HG03354 (cell line): ENCODE measurements around the gene TSPAN14.

Experiments
- ATAC-seq: cut with Tn5 transposase; IDR thresholded peaks from one replicate; pipeline ENCODE4 v1.9.1; 2021; ENCODE audit warnings: mild to moderate bottlenecking; ENCODE audit not compliant: unreplicated experiment, poor library complexity, severe bottlenecking

The TSPAN14 gene

GRCh38 chr10:80453056-80453841 is 861 bp upstream of the TSPAN14 start:
- no peak for ATAC-seq

GRCh38 chr10:80454513-80455460 is 677 bp downstream of the TSPAN14 start:
- ATAC-seq: peak; percentile 38

GRCh38 chr10:80455461-80456349 is 1.6 kb downstream of the TSPAN14 start:
- no peak for ATAC-seq

- no peak for ATAC-seq
These were observed 3.6 kb downstream of the TSPAN14 start for GRCh38 chr10:80457554-80458262.

DNA sequence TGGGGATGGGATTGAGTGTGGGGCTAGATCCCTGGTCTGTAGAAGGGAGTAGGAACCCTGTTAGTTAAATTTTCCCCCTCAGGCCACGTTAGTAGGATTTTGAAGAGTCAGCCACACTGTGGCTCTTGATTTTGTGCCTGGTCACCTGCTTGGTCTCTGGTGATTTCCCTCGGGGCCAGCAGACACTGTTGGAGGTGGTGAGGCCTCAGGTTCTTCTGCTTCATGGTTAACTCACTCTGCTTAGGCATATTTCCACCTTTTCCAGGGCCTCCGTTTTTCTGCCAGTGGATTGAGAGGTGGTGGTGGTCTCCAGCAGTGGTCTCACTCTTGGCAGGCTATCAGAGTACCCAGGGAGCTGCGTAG is 4.1 kb downstream of the TSPAN14 start:
- ATAC-seq: no peak

DNA sequence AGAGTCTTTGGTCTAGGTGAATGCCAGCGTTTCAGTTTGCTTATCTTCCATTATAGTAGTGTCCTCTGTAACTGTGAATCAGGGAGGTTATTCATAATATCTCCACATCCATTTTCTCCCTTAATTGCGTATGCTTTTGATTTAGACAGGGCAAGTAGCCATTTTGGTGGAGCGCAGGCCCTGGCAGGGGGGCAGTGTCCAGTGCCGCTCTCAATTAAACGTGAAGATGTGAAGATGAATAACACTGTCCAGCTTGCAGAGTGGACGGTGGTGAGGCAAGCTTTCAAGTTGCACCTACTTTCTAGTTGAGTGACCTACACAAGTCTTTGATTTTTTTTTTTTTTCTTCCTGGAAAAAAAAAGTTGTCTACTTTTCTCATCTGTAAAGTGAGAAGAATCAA is 4.5 kb downstream of the TSPAN14 start:
- ATAC-seq: no peak

- peak; percentile 49 for ATAC-seq
These were observed 5.1 kb downstream of the TSPAN14 start for GRCh38 chr10:80459047-80459865.

- no peak for ATAC-seq
These were observed 6.5 kb downstream of the TSPAN14 start for GRCh38 chr10:80460399-80461207.

- ATAC-seq: no peak
These were observed 7.4 kb downstream of the TSPAN14 start for GRCh38 chr10:80461208-80462183.

DNA sequence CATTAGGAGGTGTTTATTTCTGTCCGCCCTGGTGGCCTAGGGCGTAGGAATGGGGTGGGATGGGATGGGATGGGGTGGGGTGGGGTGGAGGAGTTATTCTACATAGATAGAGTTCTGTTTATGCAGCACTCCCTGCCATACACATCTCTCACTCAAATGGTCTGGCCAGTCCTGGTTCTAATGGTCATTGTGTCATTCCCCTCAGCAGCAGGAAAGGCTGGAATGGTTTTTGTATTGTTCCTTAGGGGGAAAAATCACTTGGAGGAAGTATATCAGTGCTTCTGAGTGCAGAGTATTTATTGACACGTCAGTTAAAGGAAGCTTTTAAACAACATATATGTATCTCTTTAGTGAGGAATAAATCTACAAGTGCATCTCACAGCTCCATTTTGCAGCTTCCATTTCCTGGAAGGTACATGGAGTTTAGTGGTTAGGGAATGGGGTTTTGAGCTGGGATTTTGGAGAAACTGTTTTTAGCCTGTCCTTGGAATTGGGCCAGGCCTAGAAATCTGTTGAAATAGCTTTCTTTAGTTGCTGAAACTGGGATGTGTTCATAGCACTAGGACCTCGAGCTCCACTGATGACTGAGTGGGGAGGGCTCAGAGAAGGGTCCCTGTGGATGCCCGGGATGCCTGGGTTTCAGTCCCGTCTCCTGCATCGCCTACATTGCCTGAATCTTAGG is 8.3 kb downstream of the TSPAN14 start:
- ATAC-seq: no peak

GRCh38 chr10:80462981-80463741 is 9.1 kb downstream of the TSPAN14 start:
- peak; percentile 39 for ATAC-seq

DNA sequence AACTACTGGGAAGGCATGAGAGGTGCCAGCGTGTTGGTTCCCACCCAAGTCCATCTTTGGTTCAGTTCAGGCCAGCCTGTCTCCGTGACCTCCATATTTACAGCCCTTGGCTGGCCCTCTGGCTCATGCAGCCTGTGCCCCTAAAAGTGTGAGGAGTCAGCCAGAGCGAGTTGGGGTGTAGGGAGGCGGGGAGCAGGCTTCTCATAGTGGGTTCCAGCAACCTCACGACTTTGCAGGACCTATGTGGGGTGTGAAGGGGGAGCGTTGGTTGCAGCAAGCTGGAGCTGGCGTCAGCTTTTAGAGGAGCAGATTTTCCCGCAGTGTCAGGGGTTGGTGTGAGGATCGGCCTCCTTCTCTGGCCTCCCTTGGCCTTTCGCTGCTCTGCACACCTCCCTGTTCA is 9.8 kb downstream of the TSPAN14 start:
- no peak for ATAC-seq

- no peak for ATAC-seq
These were observed 10.7 kb downstream of the TSPAN14 start for GRCh38 chr10:80464557-80465450.

DNA sequence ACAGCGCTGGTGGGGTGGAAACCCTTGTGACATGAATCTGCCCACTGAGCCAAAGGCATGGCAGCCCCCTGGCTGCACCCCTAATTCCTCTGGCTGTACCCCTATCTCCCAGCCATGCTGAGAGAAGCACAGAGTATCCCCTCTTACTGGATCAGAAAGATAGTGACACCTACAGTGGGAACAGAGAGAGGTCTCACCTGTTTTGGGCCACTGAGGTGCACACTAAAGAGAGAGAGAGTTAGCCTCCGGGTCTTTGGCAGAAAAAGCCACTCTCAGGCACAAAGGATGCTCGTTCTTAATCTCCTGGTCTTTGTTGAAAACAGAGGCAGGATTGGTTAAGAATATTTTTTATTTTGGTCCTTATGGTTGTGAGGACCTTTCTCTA is 11.3 kb downstream of the TSPAN14 start:
- no peak for ATAC-seq
